Stimulated activated CD4-positive, alpha-beta T cell treated with anti-CD3 and anti-CD28 coated beads, TNF-alpha, amount 100 ng/mL, for 1 hour (primary cell): ENCODE data around the gene CD34.
"Not testable (repeated sequence)": the region's sequence is repeated elsewhere in the genome, so short reads cannot be mapped to it uniquely, and the experiment has no call there.

Experiments
- DNase-seq, 3 donors: peaks; one replicate each; pipeline ENCODE4 v3.0.0-alpha.2; 2020; ENCODE audit warnings: low read depth in 3 of 3, low spot score in 1 of 3

Gene CD34

GRCh38 chr1:207910591-207911354 is at the start of gene CD34:
TSS of gene CD34 (minus strand) at chr1:207911125. CDS start at chr1:207911080, 45 bp downstream.
- DNase-seq = no peak

GRCh38 chr1:207960346-207960745 is 49.4 kb upstream of the CD34 start:
- no peak for DNase-seq

- no peak for DNase-seq
Measured at GRCh38 chr1:207959910-207960309, 49.0 kb upstream of the CD34 start.

- no peak for DNase-seq
Measured at GRCh38 chr1:207959141-207959825, 48.4 kb upstream of the CD34 start.

- DNase-seq = no peak
Measured at GRCh38 chr1:207958376-207959139, 47.6 kb upstream of the CD34 start.

GRCh38 chr1:207956986-207957385 is 46.1 kb upstream of the CD34 start:
- DNase-seq = no peak

- no peak for DNase-seq
Measured at GRCh38 chr1:207954104-207954503, 43.2 kb upstream of the CD34 start.

GRCh38 chr1:207952617-207953542 is 42.0 kb upstream of the CD34 start:
- no peak for DNase-seq

- no peak for DNase-seq
Measured at GRCh38 chr1:207951652-207952051, 40.7 kb upstream of the CD34 start.

- DNase-seq = no peak
Measured at GRCh38 chr1:207950750-207951149, 39.8 kb upstream of the CD34 start.

GRCh38 chr1:207949571-207950195 is 38.8 kb upstream of the CD34 start:
- no peak for DNase-seq

- DNase-seq = no peak
Measured at GRCh38 chr1:207948536-207949250, 37.8 kb upstream of the CD34 start.

GRCh38 chr1:207946756-207947155 is 35.8 kb upstream of the CD34 start:
- DNase-seq = no peak

GRCh38 chr1:207944571-207944970 is 33.6 kb upstream of the CD34 start:
- no peak for DNase-seq

- DNase-seq = not testable (repeated sequence)
Measured at GRCh38 chr1:207942337-207942741, 31.4 kb upstream of the CD34 start.

- no peak for DNase-seq
Measured at GRCh38 chr1:207941665-207942064, 30.7 kb upstream of the CD34 start.

- no peak for DNase-seq
Measured at GRCh38 chr1:207938016-207938415, 27.1 kb upstream of the CD34 start.

GRCh38 chr1:207937204-207937603 is 26.3 kb upstream of the CD34 start:
- no peak for DNase-seq

GRCh38 chr1:207935166-207935583 is 24.2 kb upstream of the CD34 start:
- DNase-seq = no peak
